Motor neuron (in vitro differentiated cells): ENCODE measurements around the gene DCAF6. TPM values are rescaled to one million over a fixed set of nuclear protein-coding genes. Genes with fewer than 3 reads are reported as not detected.

ENCODE experiments used
- ATAC-seq, 8 experiments: fragments of 200-7000 bp; cut with Tn5 transposase; replicated peaks in 6 of 8; 2 replicates each; pipeline ENCODE4 v1.8.0; 2021; ENCODE audit warnings: mild to moderate bottlenecking in 8 of 8, moderate library complexity in 8 of 8
- H3K27ac ChIP-seq, 2 donors: fragments of 250-450 bp; sonication (Bioruptor Pico); 2 replicates each; pipeline ENCODE4 v1.9.0; 2021; ENCODE audit warnings: antibody characterized with exemption in 2 of 2, mild to moderate bottlenecking in 2 of 2, moderate library complexity in 1 of 2
- H3K4me1 ChIP-seq, 2 donors: fragments of 250-450 bp; sonication (Bioruptor Pico); replicated peaks in 1 of 2; 2 replicates each; pipeline ENCODE4 v1.6.1; 2021; ENCODE audit warnings: antibody characterized with exemption in 2 of 2, mild to moderate bottlenecking in 2 of 2, moderate library complexity in 1 of 2
- H3K4me3 ChIP-seq, 5 donors: fragments of 250-450 bp; sonication (Bioruptor Pico); 2 replicates each; pipeline ENCODE4 v1.9.0; 2021; ENCODE audit warnings: antibody characterized with exemption in 5 of 5, mild to moderate bottlenecking in 5 of 5, moderate library complexity in 4 of 5
- WGBS, 10 experiments: fragments of 450-650 bp; shearing (Covaris generic); methylation state at CpG; one replicate each; pipeline ENCODE4 v1.0.0; 2022; 5-methylcytosine and 5-hydroxymethylcytosine counted together
- in situ Hi-C, 9 experiments: fragments of 400-800 bp; cut with MboI; loops; one replicate each; pipeline ENCODE4 v1.15.0; 2021; ENCODE audit warnings: low sequenced_read_pairs in 9 of 9, low pct_unique_long_range_greater_than_20kb in 2 of 9; ENCODE audit not compliant: unreplicated experiment in 9 of 9
- total RNA-seq, 8 experiments: library from RNA; unstranded; fragments of 300-600 nt; gene quantifications; 2 replicates each; pipeline versions ENCODE4 v1.2.3 to v1.2.4, GENCODE V29; 2022

DCAF6 gene
- total RNA-seq, 8 experiments from 2014 or later: 18.3 to 77.8 (median 33.7) TPM

DNA sequence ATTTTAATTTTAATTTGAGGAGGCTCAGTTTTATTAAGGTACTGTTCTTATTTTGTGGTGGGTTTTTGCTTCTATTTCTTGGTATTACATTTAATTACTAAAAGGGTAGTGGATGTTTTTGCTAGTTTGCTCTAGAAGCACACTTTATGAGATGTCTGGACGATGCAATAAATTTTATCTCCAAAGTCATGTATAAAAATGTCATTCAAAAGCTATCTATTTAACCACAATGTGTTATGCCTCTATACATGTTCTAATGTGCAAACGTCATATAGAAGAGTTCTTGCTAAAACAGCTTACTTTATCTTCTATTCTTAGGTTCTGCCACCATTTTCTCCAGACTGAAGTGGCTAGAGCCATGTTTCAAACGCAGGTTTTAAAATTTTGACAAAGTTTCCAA, 13.3 kb downstream of the DCAF6 start:
- no peak for ATAC-seq
- 58 to 100% (median 88%) methylated on average over 1 to 3 of the region's 3 CpGs for WGBS, 10 experiments
- H3K27ac ChIP-seq: no peak overlapping the region
- no peaks in the 10 kb centered on the region for H3K4me1 ChIP-seq
- no peak overlapping the region for H3K4me3 ChIP-seq
- in situ Hi-C loops: no loop called here

GRCh38 chr1:167950569-167950968, 14.1 kb downstream of the DCAF6 start:
- in situ Hi-C loops: no loop called here
- Histone ChIP-seq H3K4me1 (no peaks in the 10 kb centered on the region), H3K4me3 (no peak overlapping the region), H3K27ac (no peak overlapping the region)
- no peak for ATAC-seq
- 8 to 94% (median 53%) methylated on average over 1 of the region's 1 CpG; no CpG with 5 or more reads in 1 of the 10 experiments for WGBS, 10 experiments

DNA sequence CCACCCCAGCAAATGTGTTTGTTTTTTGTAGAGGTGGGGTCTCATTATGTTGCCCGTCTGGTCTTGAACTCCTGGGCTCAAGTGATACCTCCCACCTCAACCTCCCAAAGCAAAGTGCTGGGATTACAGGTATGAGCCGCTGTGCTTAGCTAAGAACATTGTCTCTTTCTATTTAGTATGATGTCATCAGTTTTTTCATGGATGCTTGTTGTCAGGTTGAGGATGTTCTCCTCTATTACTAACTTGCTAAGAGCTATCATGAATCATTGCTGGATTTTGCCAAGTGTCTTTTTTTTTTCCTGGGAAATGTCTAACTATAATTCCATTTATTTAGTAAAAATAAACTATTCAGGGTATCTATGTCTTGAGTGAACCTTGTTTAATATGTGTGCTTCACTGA, 19.4 kb downstream of the DCAF6 start:
- H3K4me1 ChIP-seq: no peaks in the 10 kb centered on the region
- no peak overlapping the region for H3K27ac ChIP-seq
- no peak for ATAC-seq
- H3K4me3 ChIP-seq: no peak overlapping the region
- in situ Hi-C loops: no loop called here
- WGBS, 10 experiments: 93 to 100% (median 100%) methylated on average over 1 to 2 of the region's 2 CpGs; no CpG with 5 or more reads in 5 of the 10 experiments

GRCh38 chr1:167957710-167958109, 21.2 kb downstream of the DCAF6 start:
- H3K4me1 ChIP-seq: no peaks in the 10 kb centered on the region
- in situ Hi-C loops: no loop called here
- ATAC-seq: no peak
- no peak overlapping the region for H3K27ac ChIP-seq
- H3K4me3 ChIP-seq: no peak overlapping the region

DNA sequence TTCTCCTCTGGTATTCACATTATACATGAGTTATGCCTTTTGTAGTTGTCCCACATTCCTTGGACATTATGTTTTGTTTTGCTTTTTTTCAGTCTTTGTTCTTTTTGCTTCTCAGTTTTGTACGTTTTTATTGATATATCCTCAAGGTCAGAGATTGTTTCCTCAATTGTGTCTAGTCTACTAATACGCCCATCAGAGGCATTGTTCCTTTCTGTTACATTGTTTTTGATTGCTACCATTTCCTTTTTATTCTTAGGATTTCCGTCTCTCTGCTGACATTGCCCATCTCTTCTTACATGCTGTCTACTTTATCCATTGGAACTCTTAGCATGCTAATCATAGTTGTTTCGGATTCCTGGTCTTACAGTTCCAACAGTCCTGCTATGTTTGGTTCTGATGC, 28.2 kb downstream of the DCAF6 start:
- Histone ChIP-seq H3K4me3 (no peak overlapping the region), H3K27ac (no peak overlapping the region), H3K4me1 (no peaks in the 10 kb centered on the region)
- in situ Hi-C loops: no loop called here
- WGBS, 10 experiments: 83 to 100% (median 95%) methylated on average over 3 to 4 of the region's 4 CpGs
- no peak for ATAC-seq

DNA sequence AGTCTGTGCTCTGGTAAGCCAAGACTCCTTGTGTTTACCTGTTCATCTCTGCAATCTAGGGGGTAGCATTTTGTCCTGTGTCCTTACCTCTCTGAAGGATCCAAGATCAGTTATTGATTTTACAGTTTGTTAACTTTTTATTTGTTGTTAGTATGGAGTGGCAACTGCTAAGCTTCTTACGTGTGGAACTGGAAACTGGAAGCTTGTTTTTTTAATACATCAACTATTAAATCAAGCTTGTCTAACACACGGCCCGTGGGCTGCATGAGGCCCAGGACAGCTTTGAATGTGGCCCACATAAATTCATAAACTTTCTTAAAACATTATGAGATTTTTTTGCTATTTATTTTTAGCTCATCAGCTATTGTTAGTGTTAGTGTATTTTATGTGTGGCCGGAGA, 29.6 kb downstream of the DCAF6 start:
- WGBS, 10 experiments: 56 to 100% (median 90%) methylated on average over 1 to 4 of the region's 4 CpGs; no CpG with 5 or more reads in 1 of the 10 experiments
- in situ Hi-C loops: no loop called here
- Histone ChIP-seq H3K4me1 (no peaks in the 10 kb centered on the region), H3K27ac (no peak overlapping the region), H3K4me3 (no peak overlapping the region)
- ATAC-seq: no peak

DNA sequence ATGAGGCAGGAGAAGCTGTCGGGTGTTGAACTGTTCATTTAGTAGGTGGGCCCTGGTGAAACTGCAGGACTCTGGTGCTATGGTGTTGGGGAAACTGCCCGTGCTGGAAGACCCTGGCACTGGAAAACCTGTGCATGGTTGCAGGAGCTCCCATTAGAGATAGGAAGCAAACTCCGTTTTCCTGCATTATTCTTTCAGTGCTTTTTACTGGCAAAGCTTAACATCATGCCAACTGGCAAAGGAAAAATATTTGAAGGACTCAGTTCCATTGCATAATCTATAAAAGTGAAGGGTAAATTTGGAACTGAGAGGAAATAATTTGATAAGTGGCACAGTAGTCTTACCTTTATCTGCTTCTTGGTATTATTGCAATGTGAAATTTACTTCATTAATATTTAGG, 32.1 kb downstream of the DCAF6 start:
- Histone ChIP-seq H3K4me3 (no peak overlapping the region), H3K4me1 (no peaks in the 10 kb centered on the region), H3K27ac (no peak overlapping the region)
- WGBS, 10 experiments: 71 to 100% (median 88%) methylated on average over 1 to 3 of the region's 3 CpGs; no CpG with 5 or more reads in 3 of the 10 experiments
- in situ Hi-C loops: no loop called here
- ATAC-seq: no peak

- no peaks in the 10 kb centered on the region for H3K4me1 ChIP-seq
- no peak for ATAC-seq
- H3K4me3 ChIP-seq: no peak overlapping the region
- WGBS, 10 experiments: 60 to 100% (median 93%) methylated on average over 1 to 2 of the region's 2 CpGs; no CpG with 5 or more reads in 2 of the 10 experiments
- in situ Hi-C loops: no loop called here
- H3K27ac ChIP-seq: no peak overlapping the region
Observed at GRCh38 chr1:167973832-167974231, 37.3 kb downstream of the DCAF6 start.

- Histone ChIP-seq H3K4me3 (no peak overlapping the region), H3K27ac (no peak overlapping the region), H3K4me1 (no peaks in the 10 kb centered on the region)
- in situ Hi-C loops: no loop called here
- ATAC-seq: no peak
- WGBS, 10 experiments: 76 to 100% (median 96%) methylated on average over 1 to 4 of the region's 4 CpGs; no CpG with 5 or more reads in 1 of the 10 experiments
Observed at GRCh38 chr1:167974698-167975097, 38.2 kb downstream of the DCAF6 start.

GRCh38 chr1:167977245-167977644, 40.8 kb downstream of the DCAF6 start:
- Histone ChIP-seq H3K27ac (no peak overlapping the region), H3K4me3 (no peak overlapping the region), H3K4me1 (no peaks in the 10 kb centered on the region)
- WGBS, 10 experiments: 0 to 100% (median 100%) methylated on average over 1 of the region's 1 CpG
- ATAC-seq: no peak
- in situ Hi-C loops: no loop called here

- in situ Hi-C loops: no loop called here
- no peak overlapping the region for H3K27ac ChIP-seq
- H3K4me3 ChIP-seq: no peak overlapping the region
- no peak for ATAC-seq
- H3K4me1 ChIP-seq: no peaks in the 10 kb centered on the region
- WGBS, 10 experiments: 91 to 100% (median 98%) methylated on average over 2 to 9 of the region's 9 CpGs
Observed at GRCh38 chr1:167981933-167982332, 45.5 kb downstream of the DCAF6 start.

GRCh38 chr1:167983797-167984420, 47.4 kb downstream of the DCAF6 start:
- 81 to 100% (median 100%) methylated on average over 1 to 2 of the region's 2 CpGs; no CpG with 5 or more reads in 1 of the 10 experiments for WGBS, 10 experiments
- in situ Hi-C loops: no loop called here
- H3K4me3 ChIP-seq: no peak overlapping the region
- no peak for ATAC-seq
- H3K4me1 ChIP-seq: no peaks in the 10 kb centered on the region
- no peak overlapping the region for H3K27ac ChIP-seq

GRCh38 chr1:167984886-167985489, 48.5 kb downstream of the DCAF6 start:
- Histone ChIP-seq H3K4me1 (no peaks in the 10 kb centered on the region), H3K4me3 (no peak overlapping the region), H3K27ac (no peak overlapping the region)
- no peak for ATAC-seq
- 79 to 100% (median 89%) methylated on average over 1 to 8 of the region's 8 CpGs; no CpG with 5 or more reads in 3 of the 10 experiments for WGBS, 10 experiments
- in situ Hi-C loops: no loop called here

- in situ Hi-C loops: no loop called here
- H3K4me3 ChIP-seq: no peak overlapping the region
- no peak for ATAC-seq
- H3K27ac ChIP-seq: no peak overlapping the region
- H3K4me1 ChIP-seq: no peaks in the 10 kb centered on the region
- 45 to 100% (median 90%) methylated on average over 1 to 3 of the region's 3 CpGs for WGBS, 10 experiments
Observed at GRCh38 chr1:167987174-167987573, 50.7 kb downstream of the DCAF6 start.
